Measurements from ENCODE around the gene NEK6.

NEK6 gene

DNA sequence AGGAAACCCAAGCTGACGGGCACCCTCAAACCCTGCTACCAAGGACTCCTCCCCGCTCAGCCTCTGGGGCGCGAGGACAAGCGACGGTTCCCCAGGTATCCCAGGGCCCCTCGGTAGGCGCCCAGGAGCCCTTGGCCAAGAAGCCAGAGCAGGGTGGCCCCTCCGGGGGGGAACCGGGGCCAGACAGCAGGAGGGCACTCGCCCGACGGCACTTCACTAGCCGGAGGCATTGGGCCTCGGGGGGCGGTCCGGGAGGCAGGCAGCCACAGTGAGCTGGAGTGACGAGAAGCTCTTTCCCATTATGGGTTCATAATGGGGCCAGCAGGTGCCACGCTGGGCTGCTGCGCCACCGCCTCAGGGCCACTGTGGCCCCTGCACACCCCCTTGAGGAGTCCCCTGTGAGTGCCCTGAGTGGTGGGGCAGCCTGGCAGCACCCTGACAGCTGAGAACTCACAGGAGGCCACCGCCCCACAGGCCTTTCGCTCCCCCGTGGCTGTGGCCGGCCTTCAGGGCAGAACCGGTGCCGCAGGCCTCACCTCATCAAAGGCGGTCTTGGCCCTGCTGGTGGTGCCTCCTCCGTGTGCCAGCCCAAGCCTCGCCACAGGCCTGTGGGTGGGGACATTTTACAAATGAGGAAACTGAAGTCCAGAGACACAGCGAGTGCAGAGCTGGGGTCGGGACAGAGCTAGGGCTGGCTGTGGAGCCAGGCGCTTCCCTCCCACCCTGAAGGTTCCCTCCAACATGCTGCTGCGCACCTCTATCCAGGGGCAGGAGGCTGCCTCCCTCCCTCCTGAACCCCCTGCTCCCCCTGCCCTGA, 88.8 kb downstream of the NEK6 start:
- no peak for DNase-seq

DNA sequence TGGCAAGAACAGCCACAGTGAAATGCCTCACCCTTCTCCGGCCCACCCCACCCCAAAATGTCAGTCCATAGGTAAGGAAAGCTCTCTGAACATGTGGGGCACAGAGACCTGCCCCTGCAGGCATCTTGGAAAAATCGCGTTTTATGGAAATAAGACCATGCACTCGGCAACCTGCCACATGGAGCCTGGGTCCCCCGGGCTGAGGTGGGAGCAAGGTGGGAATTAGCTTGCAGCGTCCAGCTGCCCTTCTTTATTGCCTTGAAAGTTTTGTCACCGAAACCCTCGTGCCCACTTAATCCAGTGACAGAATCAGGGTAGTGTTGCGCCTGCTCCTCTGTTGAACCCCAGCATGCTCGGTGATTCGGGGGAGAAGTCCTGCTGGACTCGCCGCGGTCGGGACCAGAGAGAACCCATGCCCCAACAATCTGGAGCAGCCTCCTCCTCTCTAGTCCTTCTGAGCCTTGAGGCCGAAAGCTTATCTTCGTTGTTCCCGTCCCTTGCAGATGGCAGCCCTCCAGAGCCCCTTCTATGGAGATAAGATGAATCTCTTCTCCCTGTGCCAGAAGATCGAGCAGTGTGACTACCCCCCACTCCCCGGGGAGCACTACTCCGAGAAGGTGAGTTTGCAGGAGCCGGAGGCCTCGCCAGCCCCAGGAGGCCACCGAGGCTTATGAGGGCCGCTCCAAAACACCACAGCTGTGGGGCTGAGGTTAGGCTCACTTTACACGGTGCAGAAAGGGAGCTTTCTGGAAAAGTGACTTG, 89.6 kb downstream of the NEK6 start:
- DNase-seq = no peak

DNA sequence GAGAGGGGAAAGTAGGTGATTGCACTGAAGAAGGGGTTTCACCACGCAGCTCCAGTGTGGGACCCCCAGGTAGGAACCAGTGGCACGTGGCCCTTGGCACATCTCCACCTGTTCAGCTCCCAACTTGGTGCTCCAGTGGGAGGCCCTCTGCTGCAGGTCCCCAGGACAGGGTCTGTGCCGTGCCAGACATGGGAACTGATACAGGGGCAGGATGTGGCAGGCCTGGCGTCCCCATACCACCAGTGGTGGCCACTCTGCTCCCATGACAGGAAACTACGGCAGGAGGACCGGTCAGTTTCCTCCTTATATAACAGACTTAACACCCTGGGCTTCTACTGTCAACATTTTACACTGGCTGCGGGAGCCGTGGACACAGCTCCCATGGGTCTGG, 90.2 kb downstream of the NEK6 start:
- DNase-seq = no peak

- DNase-seq = no peak
Measured at GRCh38 chr9:124348363-124348762, 90.6 kb downstream of the NEK6 start.

DNA sequence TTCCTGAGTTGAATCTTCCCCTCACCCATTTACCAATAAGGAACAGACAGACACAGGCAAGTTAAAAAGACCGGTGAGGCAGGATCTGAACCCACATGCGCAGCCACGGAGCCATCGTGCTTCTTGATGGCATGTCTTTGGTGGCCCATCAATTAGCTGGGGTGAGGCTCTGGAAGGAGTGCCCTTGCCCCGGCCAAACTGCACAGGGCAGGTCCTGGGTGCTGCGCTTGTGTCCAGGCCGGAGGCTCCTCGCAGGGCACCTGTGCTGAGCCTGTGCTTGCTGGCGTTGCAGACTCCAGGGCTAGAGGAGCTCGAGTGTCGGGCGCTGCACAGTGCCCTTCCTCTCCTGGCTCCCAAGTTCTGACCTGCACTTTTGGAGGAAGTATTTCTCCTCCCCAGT, 91.1 kb downstream of the NEK6 start:
- no peak for DNase-seq

DNA sequence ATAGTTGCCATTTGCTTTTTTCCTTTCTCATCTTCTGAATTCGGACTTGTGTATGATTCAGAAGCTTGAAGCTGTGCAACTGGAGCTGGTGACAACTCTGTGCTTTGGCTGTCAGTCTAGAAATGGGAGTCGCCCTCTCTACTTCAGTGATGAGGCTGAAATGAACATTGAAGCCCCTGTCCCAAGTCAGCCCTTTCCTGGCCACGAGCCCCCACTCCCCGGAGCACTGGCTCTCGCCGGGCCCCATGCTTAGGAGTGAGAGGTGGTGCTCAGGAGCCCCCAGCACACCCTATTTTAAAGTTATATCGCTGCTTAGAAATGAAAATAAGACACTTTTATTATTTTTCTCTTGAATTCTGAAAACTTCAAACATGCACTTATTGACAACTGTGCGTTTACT, 91.5 kb downstream of the NEK6 start:
- no peak for DNase-seq

DNA sequence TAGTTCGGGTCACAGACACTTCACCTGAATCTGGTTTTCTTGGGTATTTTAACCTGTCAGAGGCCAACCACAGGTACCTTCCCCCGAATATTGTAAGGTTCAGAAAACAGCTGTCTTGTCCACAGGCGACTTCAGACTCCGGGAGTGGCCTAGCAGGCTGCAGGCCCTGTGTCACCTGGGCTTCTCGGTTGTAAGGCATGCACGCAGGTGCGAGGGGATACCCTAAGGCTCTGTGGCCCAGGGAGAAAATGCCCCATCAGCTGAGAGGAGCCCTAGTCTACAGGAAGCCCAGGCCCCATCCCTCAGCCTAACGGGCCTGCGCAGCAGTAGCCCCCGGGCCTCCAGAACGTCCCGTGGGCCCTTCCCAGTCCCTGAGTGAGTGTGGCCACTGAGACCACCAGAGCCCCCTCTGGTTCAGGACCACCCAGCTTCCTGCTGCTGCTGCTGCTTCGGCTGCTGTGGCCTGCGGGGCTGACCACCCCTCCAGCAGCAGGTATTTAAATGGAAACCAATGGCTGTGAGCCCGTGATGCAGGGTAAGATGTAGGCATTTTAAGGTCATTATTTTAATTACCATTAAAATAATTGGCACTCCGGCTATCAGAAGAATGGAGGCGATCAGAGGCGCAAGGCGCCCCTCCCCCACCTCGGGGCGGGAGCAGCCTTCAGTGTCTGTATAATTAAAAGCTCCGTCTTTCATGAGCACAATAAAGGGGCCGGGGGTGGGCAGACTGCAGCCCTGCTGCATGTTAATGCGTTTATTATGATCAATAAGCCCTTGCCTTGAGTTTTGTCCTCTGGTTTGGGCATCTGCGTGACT, 92.1 kb downstream of the NEK6 start:
- no peak for DNase-seq

DNA sequence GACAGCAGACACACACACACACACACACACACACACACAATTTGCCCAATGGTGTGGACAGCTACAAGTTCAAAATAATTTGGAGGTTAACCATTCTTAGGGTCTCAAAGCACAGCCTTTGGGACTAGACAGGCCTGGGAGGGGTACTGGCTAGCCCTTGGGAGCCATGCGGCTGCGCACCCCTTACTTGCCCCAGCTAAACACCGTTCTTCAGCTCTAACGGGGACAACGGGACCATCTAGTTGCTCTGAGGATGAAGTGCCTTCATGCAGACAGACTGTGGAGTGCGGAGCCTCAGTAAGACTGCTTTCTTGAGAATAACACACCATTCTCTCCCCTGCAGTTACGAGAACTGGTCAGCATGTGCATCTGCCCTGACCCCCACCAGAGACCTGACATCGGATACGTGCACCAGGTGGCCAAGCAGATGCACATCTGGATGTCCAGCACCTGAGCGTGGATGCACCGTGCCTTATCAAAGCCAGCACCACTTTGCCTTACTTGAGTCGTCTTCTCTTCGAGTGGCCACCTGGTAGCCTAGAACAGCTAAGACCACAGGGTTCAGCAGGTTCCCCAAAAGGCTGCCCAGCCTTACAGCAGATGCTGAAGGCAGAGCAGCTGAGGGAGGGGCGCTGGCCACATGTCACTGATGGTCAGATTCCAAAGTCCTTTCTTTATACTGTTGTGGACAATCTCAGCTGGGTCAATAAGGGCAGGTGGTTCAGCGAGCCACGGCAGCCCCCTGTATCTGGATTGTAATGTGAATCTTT, 92.9 kb downstream of the NEK6 start:
- no peak for DNase-seq

DNA sequence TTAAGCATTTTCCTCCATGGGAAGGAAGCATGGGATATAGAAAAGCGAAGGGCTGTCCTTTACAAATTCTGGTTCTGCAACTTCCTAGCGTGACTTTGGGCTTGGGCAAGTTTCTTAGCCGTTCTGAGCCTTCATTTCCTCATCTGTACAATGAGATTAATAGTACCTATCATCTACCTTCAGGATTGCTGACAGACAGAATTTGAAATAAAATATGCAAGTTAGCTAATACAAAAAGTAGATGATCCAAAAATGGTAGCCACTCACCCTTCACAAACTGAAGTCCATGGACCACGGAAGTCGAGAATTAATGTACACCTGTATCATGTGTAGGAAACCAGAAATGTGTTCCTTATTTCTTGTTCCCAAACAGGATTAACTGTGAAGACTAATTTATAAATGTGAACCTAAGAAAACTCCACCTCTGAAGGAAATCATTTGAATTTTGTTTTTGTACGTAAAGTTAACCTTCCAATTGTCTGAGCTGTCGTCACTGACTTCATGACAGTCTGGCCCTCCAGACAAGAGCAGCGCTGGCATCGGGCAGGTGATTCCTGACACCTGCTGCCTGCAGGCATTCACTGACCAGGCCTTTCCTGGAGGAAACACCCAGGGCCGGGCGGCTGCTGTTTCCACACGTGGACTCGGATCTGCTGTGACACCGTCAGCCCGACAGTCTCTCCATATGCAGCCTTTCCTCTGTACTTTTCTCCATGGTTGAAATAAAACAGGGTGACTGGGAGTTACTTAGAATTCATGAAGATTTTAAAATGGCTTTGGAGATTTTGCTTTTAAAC, 94.1 kb downstream of the NEK6 start:
- DNase-seq = no peak

DNA sequence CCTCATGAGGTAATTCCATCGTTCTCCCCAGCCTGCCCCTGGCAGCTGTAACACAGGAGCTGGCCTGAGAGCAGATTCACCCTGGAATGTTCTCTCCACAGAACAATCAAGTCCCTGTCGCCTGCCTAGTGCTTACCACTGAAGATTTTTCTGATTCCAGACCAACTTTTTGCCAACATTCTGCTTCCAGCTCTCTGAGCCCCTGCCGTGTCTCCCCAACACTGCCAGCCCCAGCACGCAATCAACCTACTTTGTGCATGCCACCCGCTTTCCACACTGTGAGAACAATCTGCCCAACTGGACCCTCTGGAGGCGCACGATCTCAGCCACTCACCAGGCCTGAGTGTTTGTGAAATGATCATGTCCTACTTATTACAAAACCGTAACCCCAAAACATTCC, 94.9 kb downstream of the NEK6 start:
- no peak for DNase-seq

DNA sequence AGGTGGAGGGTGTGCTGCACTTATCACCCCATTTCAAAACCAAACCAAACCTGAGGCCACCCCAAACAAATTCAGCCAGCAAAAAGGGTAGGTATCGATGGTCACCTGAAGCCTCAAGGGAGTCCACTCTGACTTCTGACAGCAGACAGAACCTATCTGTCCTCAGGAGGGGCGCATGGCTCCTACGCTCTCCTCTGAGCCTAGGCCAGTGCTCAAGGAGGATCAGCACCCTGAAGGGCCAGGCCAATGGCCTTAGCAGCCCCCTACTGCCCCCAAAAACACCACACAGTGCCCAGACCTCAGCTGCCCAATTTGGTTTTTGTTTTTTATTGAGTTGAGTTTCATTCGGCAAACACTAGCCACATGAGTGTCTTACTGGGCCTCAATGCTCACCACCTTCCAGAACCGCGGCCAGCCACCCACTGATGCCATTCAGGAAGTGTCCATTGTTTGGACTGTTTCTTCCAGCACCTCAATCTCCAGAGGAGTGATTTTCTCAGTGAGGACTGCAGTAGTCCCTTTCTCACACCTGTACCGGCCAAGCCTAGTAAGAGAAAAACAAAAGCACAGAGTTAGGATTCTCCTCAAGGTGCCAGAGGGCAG, 95.5 kb downstream of the NEK6 start:
- no peak for DNase-seq

DNA sequence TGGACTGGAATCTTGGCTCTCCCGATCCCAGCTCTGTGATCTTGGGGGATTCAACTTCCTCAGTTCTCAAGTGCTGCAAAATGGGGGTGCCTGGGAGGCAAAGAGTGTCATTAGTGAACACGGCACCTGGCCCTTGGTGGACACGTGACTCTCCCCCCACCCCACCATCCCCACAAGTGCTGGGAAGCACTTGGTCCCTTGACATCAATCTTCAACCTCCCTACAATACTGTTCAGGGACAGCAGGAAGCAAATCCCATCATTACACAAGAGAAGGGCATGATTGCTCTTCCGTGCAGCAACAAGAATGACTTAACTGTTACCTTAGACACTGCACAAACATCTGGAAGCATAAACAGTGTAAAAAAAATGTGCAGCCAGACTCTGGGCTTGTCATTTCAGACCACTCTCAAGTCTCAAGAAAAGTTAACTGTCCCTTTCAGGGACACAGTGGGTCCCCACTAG, 96.1 kb downstream of the NEK6 start:
- no peak for DNase-seq

- DNase-seq = no peak
Measured at GRCh38 chr9:124354346-124355038, 96.7 kb downstream of the NEK6 start.

GRCh38 chr9:124355039-124355940, 97.5 kb downstream of the NEK6 start:
- DNase-seq = no peak

GRCh38 chr9:124355941-124356744, 98.4 kb downstream of the NEK6 start:
- no peak for DNase-seq

GRCh38 chr9:124356745-124357390, 99.1 kb downstream of the NEK6 start:
- no peak for DNase-seq

DNA sequence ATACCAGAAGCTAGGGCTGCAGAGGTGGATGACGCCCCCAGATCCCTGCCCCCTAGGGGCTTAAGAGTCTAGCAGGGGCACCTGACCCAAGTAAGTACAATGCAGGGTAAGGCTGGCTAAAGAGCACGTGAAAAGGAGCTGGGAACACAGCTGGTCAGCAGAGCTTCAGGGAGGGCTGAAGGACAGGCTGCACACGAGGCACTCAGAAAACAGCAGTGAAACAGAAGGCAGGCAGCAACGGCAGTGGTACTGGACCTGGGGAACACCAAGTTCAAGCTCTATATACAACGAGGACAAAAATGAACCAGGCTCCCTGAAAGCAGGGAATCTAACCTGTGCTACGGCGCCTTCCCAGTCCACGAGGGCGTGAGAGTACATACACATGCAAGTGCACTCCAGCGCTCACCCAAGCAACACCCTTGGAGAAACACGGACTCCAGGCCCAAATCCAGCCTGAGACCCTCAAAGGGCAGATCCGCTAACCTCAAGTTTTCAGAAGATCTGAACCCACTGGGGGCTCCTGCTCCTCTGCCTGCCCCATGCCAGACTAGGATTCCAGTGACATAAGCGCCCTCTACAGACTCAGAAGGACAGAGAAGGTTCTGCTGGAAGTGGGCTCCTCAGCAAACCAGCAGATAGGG, 100.1 kb downstream of the NEK6 start:
- peak; percentile 55 for DNase-seq

GRCh38 chr9:124358631-124359030, 100.9 kb downstream of the NEK6 start:
- DNase-seq = peak; percentile 38
